GM21528 (cell line): ENCODE measurements around the gene MFSD6.

Experiments used
- ATAC-seq: cut with Tn5 transposase; IDR thresholded peaks from one replicate; pipeline ENCODE4 v1.9.1; 2021; ENCODE audit warnings: mild to moderate bottlenecking, moderate library complexity; ENCODE audit not compliant: unreplicated experiment, low FRiP score

Gene MFSD6

GRCh38 chr2:190524928-190525327 lies 116.8 kb downstream of the MFSD6 start:
- no peak for ATAC-seq

GRCh38 chr2:190526105-190526750 lies 118.1 kb downstream of the MFSD6 start:
- ATAC-seq, result no peak

GRCh38 chr2:190527214-190527613 lies 119.1 kb downstream of the MFSD6 start:
- ATAC-seq, result no peak

GRCh38 chr2:190527918-190528317 lies 119.8 kb downstream of the MFSD6 start:
- no peak for ATAC-seq

GRCh38 chr2:190528521-190529001 lies 120.4 kb downstream of the MFSD6 start:
- ATAC-seq, result no peak

- ATAC-seq, result no peak
Observed at GRCh38 chr2:190529486-190530247, 121.5 kb downstream of the MFSD6 start.

GRCh38 chr2:190530248-190530900 lies 122.2 kb downstream of the MFSD6 start:
- ATAC-seq, result no peak

GRCh38 chr2:190532581-190532980 lies 124.4 kb downstream of the MFSD6 start:
- ATAC-seq, result no peak

- no peak for ATAC-seq
Observed at GRCh38 chr2:190533175-190533967, 125.2 kb downstream of the MFSD6 start.

GRCh38 chr2:190533968-190534309 lies 125.8 kb downstream of the MFSD6 start:
- ATAC-seq, result no peak

GRCh38 chr2:190534310-190535120 lies 126.4 kb downstream of the MFSD6 start, which contains the start of gene NEMP2:
Gene NEMP2 (minus strand): TSS chr2:190534722. CDS start chr2:190534655, 67 bp downstream.
- peak; percentile 78 for ATAC-seq

GRCh38 chr2:190535121-190535439 lies 126.9 kb downstream of the MFSD6 start:
- peak; percentile 1 for ATAC-seq

- no peak for ATAC-seq
Observed at GRCh38 chr2:190535586-190535985, 127.4 kb downstream of the MFSD6 start.

- ATAC-seq, result no peak
Observed at GRCh38 chr2:190537765-190538164, 129.6 kb downstream of the MFSD6 start.

- no peak for ATAC-seq
Observed at GRCh38 chr2:190538201-190538600, 130.0 kb downstream of the MFSD6 start.

- ATAC-seq, result no peak
Observed at GRCh38 chr2:190540048-190540447, 131.9 kb downstream of the MFSD6 start.

GRCh38 chr2:190545093-190545492 lies 136.9 kb downstream of the MFSD6 start:
- ATAC-seq, result no peak

- no peak for ATAC-seq
Observed at GRCh38 chr2:190545555-190546385, 137.6 kb downstream of the MFSD6 start.

- ATAC-seq, result no peak
Observed at GRCh38 chr2:190546734-190547133, 138.6 kb downstream of the MFSD6 start.
